GM23338 (cell line): ENCODE data around the gene FAM221A. TPM values are rescaled to one million over a fixed set of nuclear protein-coding genes. Genes with fewer than 3 reads are reported as not detected.

ENCODE experiments used
- ATAC-seq: fragments of 200-7000 bp; cut with Tn5 transposase; 3 replicates; pipeline ENCODE4 v1.9.1; 2020
- DNase-seq: peaks from one replicate; pipeline ENCODE4 v3.0.0-alpha.2; 2015; ENCODE audit warnings: low spot score
- H2AFZ ChIP-seq: fragments of 200-600 bp; sonication (generic); 2 replicates; pipeline ENCODE4 v1.8.0; 2016; ENCODE audit warnings: antibody characterized with exemption, mild to moderate bottlenecking, moderate library complexity
- H3F3A ChIP-seq: fragments of 200-600 bp; sonication (generic); replicated peaks from 2 replicates; pipeline ENCODE4 v1.8.0; 2017; ENCODE audit warnings: antibody characterized with exemption, mixed run types, low read depth
- H3K27ac ChIP-seq: fragments of 200-600 bp; sonication (generic); 2 replicates; pipeline ENCODE4 v1.6.1; 2016; ENCODE audit warnings: low read depth
- H3K27me3 ChIP-seq: fragments of 200-600 bp; sonication (generic); 2 replicates; pipeline ENCODE4 v1.8.0; 2016; ENCODE audit warnings: mild to moderate bottlenecking, mixed run types, moderate library complexity; ENCODE audit not compliant: insufficient read depth
- H3K36me3 ChIP-seq: fragments of 200-600 bp; sonication (generic); 2 replicates; pipeline ENCODE4 v1.8.0; 2016; ENCODE audit warnings: mild to moderate bottlenecking; ENCODE audit not compliant: insufficient read depth
- H3K4me1 ChIP-seq: fragments of 200-600 bp; sonication (generic); 2 replicates; pipeline ENCODE4 v1.8.0; 2016; ENCODE audit warnings: mild to moderate bottlenecking, moderate library complexity; ENCODE audit not compliant: insufficient read depth
- H3K4me2 ChIP-seq: fragments of 200-600 bp; sonication (generic); 2 replicates; pipeline ENCODE4 v1.7.1; 2017; ENCODE audit warnings: mixed run types
- H3K4me3 ChIP-seq: fragments of 200-600 bp; sonication (generic); 2 replicates; pipeline ENCODE4 v1.6.1; 2016; ENCODE audit warnings: mixed run types
- H3K79me2 ChIP-seq: fragments of 200-600 bp; sonication (generic); replicated peaks from 2 replicates; pipeline ENCODE4 v1.8.0; 2017; ENCODE audit warnings: mild to moderate bottlenecking; ENCODE audit not compliant: insufficient read depth
- H3K9me2 ChIP-seq: fragments of 200-600 bp; sonication (generic); 2 replicates; pipeline ENCODE4 v1.8.0; 2017; ENCODE audit not compliant: insufficient read depth
- H4K20me1 ChIP-seq: fragments of 200-600 bp; sonication (generic); replicated peaks from 2 replicates; pipeline ENCODE4 v1.8.0; 2017; ENCODE audit warnings: mild to moderate bottlenecking; ENCODE audit not compliant: insufficient read depth
- H3K27ac Mint-ChIP-seq: 2 replicates; pipeline ENCODE4 v1.8.0; 2020; ENCODE audit warnings: inconsistent platforms, mild to moderate bottlenecking, moderate library complexity, mixed read lengths
- H3K27me3 Mint-ChIP-seq: 3 replicates; pipeline ENCODE4 v1.8.0; 2022; ENCODE audit warnings: low read depth, mild to moderate bottlenecking, moderate library complexity, mixed read lengths, inconsistent platforms; ENCODE audit not compliant: insufficient read depth, poor library complexity
- H3K36me3 Mint-ChIP-seq: 3 replicates; pipeline ENCODE4 v1.8.0; 2021; ENCODE audit warnings: low read depth, mild to moderate bottlenecking, inconsistent platforms, moderate library complexity, mixed read lengths
- H3K4me1 Mint-ChIP-seq: 3 replicates; pipeline ENCODE4 v1.8.0; 2020; ENCODE audit warnings: mild to moderate bottlenecking, inconsistent platforms, mixed read lengths
- H3K4me3 Mint-ChIP-seq: 3 replicates; pipeline ENCODE4 v1.8.0; 2021; ENCODE audit warnings: moderate library complexity, mild to moderate bottlenecking, inconsistent platforms, mixed read lengths
- H3K9me3 Mint-ChIP-seq: 3 replicates; pipeline ENCODE4 v1.8.0; 2020; ENCODE audit warnings: moderate library complexity, mild to moderate bottlenecking, inconsistent platforms, mixed read lengths
- CREB1 ChIP-seq: fragments of 250-450 bp; sonication (Bioruptor Pico); IDR thresholded peaks from 2 replicates; pipeline ENCODE4 v1.5.0; 2020; ENCODE audit warnings: low read depth, mild to moderate bottlenecking, moderate library complexity
- ETS1 ChIP-seq: IDR thresholded peaks from 2 replicates; pipeline ENCODE4 v1.6.1; 2016; ENCODE audit warnings: antibody characterized with exemption
- JUNB ChIP-seq: IDR thresholded peaks from one replicate; pipeline ENCODE4 v1.6.1; 2016; ENCODE audit warnings: antibody characterized with exemption; ENCODE audit not compliant: unreplicated experiment
- NANOG ChIP-seq: IDR thresholded peaks from 2 replicates; pipeline ENCODE4 v1.6.1; 2016; ENCODE audit warnings: antibody characterized with exemption, borderline replicate concordance
- POLR2AphosphoS5 ChIP-seq: IDR thresholded peaks from 2 replicates; pipeline ENCODE4 v1.6.1; 2016; ENCODE audit warnings: antibody characterized with exemption, low read depth
- ZNF114 ChIP-seq: fragments of 250-450 bp; sonication (Bioruptor Pico); IDR thresholded peaks from 2 replicates; pipeline ENCODE4 v1.5.0; 2020; ENCODE audit warnings: mild to moderate bottlenecking, moderate library complexity
- ZNF331 ChIP-seq: fragments of 250-450 bp; sonication (Bioruptor Pico); IDR thresholded peaks from 2 replicates; pipeline ENCODE4 v1.5.0; 2020; ENCODE audit warnings: low read depth, mild to moderate bottlenecking, moderate library complexity
- ZNF462 ChIP-seq: fragments of 250-450 bp; sonication (Bioruptor Pico); IDR thresholded peaks from 2 replicates; pipeline ENCODE4 v1.5.0; 2020; ENCODE audit warnings: mild to moderate bottlenecking, moderate library complexity
- polyA plus RNA-seq: library from polyadenylated mRNA; unstranded; fragments of >200 nt; fragmentation: Nextera tagmentation; extraction: Ambion mirVana; gene quantifications from 2 replicates; pipeline ENCODE4 v1.2.1, GENCODE V29; 2016
- total RNA-seq: library from RNA; depleted of rRNA; stranded (reverse); fragments of >200 nt; shearing (Covaris generic); gene quantifications from 2 replicates; pipeline ENCODE4 v1.2.3, GENCODE V29; 2014

FAM221A gene
- total and polyA plus RNA-seq, 2 experiments from 2014 or later = 31.4 to 35.7 TPM

DNA sequence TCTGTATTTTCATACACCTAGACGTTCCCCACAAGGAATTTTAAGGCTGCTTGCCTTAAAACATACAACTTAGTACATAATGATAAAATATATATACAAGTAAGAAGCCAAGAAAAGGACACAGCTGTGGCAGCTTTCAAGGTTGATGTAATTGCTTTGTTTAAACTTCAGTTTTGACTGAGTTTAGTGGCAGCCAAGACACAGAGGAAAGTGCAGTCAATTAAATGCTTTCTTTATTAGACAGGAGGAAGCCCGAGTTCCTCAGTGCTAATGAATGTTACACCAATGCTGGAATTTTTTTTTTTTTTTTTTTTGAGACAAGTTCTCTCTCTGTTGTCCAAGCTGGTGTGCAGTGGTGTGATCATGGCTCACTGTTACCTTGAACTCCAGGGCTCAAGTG is 18.8 kb downstream of the FAM221A start:
- TF ChIP-seq CREB1 (CRISPR knock-in tag) = no peak
- no peak for TF ChIP-seq ETS1
- no peak for TF ChIP-seq NANOG
- TF ChIP-seq ZNF114 (CRISPR knock-in tag) = no peak
- no peak for TF ChIP-seq ZNF331
- TF ChIP-seq POLR2AphosphoS5 = no peak
- TF ChIP-seq JUNB = no peak
- TF ChIP-seq ZNF462 (CRISPR knock-in tag) = no peak

More for the DNA sequence above, 18.8 kb downstream of the FAM221A start:
- no peaks in the 10 kb centered on the region for H3K27me3 ChIP-seq
- H2AFZ ChIP-seq = no peak overlapping the region
- H3K4me2 ChIP-seq = no peak overlapping the region
- DNase-seq = no peak
- H3K36me3 ChIP-seq = peaks cover 19% of the 10 kb centered on the region
- Mint-ChIP-seq H3K27ac (no peak overlapping the region), H3K4me3 (no peak overlapping the region), H3K4me1 (no peaks in the 10 kb centered on the region), H3K9me3 (0 out of 3 replicates have a peak, but pooled peaks cover under 1% of the 10 kb centered on the region), H3K36me3 (peaks cover 54% of the 10 kb centered on the region), H3K27me3 (no peaks in the 10 kb centered on the region)
- no peaks in the 10 kb centered on the region for H3K4me1 ChIP-seq
- H3K27ac ChIP-seq = no peak overlapping the region
- 0 out of 2 replicates have a peak, but pooled peaks cover 6% of the 10 kb centered on the region for H3K79me2 ChIP-seq
- no peak for ATAC-seq
- peaks cover 8% of the 10 kb centered on the region; the same call in 1 of the 2 replicates for H4K20me1 ChIP-seq
- no peaks in the 10 kb centered on the region for H3F3A ChIP-seq
- H3K4me3 ChIP-seq = no peak overlapping the region
- H3K9me2 ChIP-seq = no peaks in the 10 kb centered on the region
